ENCODE measurements around the gene EP300.

EP300 gene

DNA sequence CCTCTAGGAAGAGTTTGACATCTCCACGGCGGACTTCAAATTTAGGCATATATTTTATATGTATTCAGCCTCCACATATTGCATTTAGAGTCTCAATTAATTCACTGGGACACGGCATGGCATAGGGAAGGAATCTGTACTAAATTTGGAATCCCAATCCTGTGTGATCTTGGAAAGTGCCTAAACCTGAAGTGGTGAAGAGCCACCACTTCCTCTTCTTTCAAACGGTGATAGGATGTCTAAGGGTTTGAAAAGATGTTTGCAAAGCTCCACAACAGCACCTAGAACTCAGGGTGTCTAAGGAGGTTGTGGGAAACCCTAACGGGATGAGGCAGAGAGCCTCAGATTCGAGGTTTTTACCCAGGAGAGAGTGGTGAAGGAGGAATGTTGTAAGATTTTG lies 111.7 kb downstream of the EP300 start:
- no peak for ATAC-seq

DNA sequence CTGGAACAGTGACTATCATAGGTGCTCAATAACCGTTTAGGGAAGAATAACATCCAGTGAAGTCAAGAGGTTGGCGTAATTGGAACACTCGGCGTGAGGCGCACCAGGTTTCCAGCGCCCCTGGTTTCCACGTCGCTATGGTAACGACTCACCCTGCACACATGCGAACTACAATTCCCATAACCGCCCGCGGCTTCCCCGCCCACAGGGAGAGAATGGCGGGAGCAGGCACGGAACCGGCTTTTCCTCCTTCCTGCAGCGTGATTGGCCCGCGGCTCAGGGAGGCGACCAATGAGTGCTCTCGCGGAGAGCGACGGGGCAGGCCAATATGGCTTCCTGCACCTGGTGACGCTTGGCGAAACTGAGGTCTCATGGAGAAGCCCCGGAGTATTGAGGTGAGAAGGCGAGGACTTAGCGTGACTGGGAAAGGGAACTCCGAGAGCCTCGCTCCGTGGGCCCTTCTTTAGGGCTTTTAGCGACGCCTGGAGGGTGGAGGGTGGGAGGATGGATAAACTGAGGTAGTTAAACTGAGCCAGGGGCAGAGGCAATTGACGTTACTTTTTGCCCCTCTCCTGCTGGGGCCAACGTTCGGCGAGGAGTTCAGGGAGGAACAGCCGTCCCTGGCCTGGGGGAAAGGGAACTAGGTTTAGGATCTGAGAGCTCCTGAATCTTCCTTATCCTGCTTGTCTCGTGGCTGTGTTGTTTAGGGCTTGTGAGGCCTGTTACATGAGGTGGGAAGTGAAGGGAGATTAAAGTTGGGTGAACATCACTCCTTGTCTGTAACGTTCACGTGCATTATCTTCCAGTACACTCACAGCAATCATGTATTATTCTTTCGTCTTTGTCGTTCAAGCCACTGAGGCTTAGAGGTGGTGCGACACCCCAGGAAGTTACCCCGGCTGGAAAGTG lies 112.9 kb downstream of the EP300 start, which contains the start of gene L3MBTL2:
TSS of gene L3MBTL2 (plus strand) at position 321 of the 909 bp plus-strand sequence. CDS start at position 372, 51 bp downstream.
- ATAC-seq: peak; percentile 100

More for the DNA sequence above, 111.7 kb downstream of the EP300 start:
- TF ChIP-seq SNAI2 (CRISPR knock-in tag; IDR thresholded peaks at IDR 0.05) (no peak), POU6F1 (CRISPR knock-in tag; IDR thresholded peaks at IDR 0.05; ENCODE audit: borderline replicate concordance, low read depth) (no peak), ZFP30 (CRISPR knock-in tag; IDR thresholded peaks at IDR 0.05) (no peak), ARNTL (CRISPR knock-in tag; IDR thresholded peaks at IDR 0.05; ENCODE audit: borderline replicate concordance, low read depth) (no peak), PATZ1 (CRISPR knock-in tag; IDR thresholded peaks at IDR 0.05; ENCODE audit: borderline replicate concordance) (no peak), TCF4 (CRISPR knock-in tag; IDR thresholded peaks at IDR 0.05; ENCODE audit: borderline replicate concordance) (no peak), GLIS3 (CRISPR knock-in tag; IDR thresholded peaks at IDR 0.05) (no peak)
- TF ChIP-seq, protein P1, sequence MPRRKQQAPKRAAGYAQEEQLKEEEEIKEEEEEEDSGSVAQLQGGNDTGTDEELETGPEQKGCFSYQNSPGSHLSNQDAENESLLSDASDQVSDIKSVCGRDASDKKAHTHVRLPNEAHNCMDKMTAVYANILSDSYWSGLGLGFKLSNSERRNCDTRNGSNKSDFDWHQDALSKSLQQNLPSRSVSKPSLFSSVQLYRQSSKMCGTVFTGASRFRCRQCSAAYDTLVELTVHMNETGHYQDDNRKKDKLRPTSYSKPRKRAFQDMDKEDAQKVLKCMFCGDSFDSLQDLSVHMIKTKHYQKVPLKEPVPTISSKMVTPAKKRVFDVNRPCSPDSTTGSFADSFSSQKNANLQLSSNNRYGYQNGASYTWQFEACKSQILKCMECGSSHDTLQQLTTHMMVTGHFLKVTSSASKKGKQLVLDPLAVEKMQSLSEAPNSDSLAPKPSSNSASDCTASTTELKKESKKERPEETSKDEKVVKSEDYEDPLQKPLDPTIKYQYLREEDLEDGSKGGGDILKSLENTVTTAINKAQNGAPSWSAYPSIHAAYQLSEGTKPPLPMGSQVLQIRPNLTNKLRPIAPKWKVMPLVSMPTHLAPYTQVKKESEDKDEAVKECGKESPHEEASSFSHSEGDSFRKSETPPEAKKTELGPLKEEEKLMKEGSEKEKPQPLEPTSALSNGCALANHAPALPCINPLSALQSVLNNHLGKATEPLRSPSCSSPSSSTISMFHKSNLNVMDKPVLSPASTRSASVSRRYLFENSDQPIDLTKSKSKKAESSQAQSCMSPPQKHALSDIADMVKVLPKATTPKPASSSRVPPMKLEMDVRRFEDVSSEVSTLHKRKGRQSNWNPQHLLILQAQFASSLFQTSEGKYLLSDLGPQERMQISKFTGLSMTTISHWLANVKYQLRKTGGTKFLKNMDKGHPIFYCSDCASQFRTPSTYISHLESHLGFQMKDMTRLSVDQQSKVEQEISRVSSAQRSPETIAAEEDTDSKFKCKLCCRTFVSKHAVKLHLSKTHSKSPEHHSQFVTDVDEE (CRISPR knock-in tag; IDR thresholded peaks at IDR 0.05): no peak

DNA sequence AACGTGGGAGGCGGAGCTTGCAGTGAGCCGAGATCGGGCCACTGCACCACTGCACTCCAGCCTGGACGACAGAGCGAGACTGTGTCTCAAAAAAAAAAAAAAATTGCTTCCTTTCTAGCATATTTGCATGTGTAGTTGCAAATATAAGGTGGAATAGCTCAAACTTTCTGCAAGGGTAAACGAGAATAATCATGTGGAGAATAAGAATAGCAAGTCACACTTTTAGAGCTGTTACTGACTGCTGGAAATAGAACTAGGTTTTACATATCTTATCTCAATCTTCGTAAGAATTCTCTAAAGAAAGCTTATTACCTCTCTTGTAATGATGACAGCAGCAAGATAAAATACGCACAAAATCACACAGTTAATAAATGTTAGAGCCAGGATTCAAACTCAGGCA lies 114.3 kb downstream of the EP300 start:
- TF ChIP-seq ISL1 (CRISPR knock-in tag; IDR thresholded peaks at IDR 0.05) (no peak), PATZ1 (CRISPR knock-in tag; IDR thresholded peaks at IDR 0.05; ENCODE audit: borderline replicate concordance) (no peak), SNAI2 (CRISPR knock-in tag; IDR thresholded peaks at IDR 0.05) (no peak), ZNF565 (CRISPR knock-in tag; conservative IDR thresholded peaks at IDR 0.05; ENCODE audit: low read depth) (no peak), CSDC2 (CRISPR knock-in tag; IDR thresholded peaks at IDR 0.05) (no peak), GLIS3 (CRISPR knock-in tag; IDR thresholded peaks at IDR 0.05) (no peak), ZFP30 (CRISPR knock-in tag; IDR thresholded peaks at IDR 0.05) (no peak), ZC3H10 (CRISPR knock-in tag; IDR thresholded peaks at IDR 0.05) (no peak), RARB (CRISPR knock-in tag; IDR thresholded peaks at IDR 0.05) (no peak), ESRRG (CRISPR knock-in tag; IDR thresholded peaks at IDR 0.05) (no peak), TOX (CRISPR knock-in tag; IDR thresholded peaks at IDR 0.05; ENCODE audit: borderline replicate concordance) (no peak), PPARA (CRISPR knock-in tag; IDR thresholded peaks at IDR 0.05; ENCODE audit: borderline replicate concordance) (no peak)

More for the DNA sequence above, 112.9 kb downstream of the EP300 start, which contains the start of gene L3MBTL2:
- TF ChIP-seq CSDC2 (CRISPR knock-in tag; IDR thresholded peaks at IDR 0.05): no peak
- TF ChIP-seq ISL1 (CRISPR knock-in tag; IDR thresholded peaks at IDR 0.05): no peak
- TF ChIP-seq, protein P1 (CRISPR knock-in tag; IDR thresholded peaks at IDR 0.05): no peak
- 0 out of 2 replicates have a peak, but pooled peaks have one; percentile 37 for TF ChIP-seq ZNF565 (CRISPR knock-in tag; conservative IDR thresholded peaks at IDR 0.05; ENCODE audit: low read depth)
- no peak for TF ChIP-seq SNAI2 (CRISPR knock-in tag; IDR thresholded peaks at IDR 0.05)

More for the DNA sequence above, 114.3 kb downstream of the EP300 start:
- no peak for ATAC-seq

All from SK-N-SH treated with all-trans-retinoic acid at 6 μM for 48 hours (cell line).